Smooth muscle cell of the brain vasculature (primary cell): ENCODE data around the gene UBE2QL1.

ENCODE experiments used
- DNase-seq: peaks from one replicate; pipeline ENCODE4 v3.0.0-alpha.2; 2012; ENCODE audit warnings: low read depth, low spot score

The UBE2QL1 gene

GRCh38 chr5:6448622-6449464 is at the start of gene UBE2QL1:
Gene UBE2QL1, plus strand, starts transcription at chr5:6448859. Its CDS starts 35 bp downstream, at chr5:6448894.
- DNase-seq: no peak

DNA sequence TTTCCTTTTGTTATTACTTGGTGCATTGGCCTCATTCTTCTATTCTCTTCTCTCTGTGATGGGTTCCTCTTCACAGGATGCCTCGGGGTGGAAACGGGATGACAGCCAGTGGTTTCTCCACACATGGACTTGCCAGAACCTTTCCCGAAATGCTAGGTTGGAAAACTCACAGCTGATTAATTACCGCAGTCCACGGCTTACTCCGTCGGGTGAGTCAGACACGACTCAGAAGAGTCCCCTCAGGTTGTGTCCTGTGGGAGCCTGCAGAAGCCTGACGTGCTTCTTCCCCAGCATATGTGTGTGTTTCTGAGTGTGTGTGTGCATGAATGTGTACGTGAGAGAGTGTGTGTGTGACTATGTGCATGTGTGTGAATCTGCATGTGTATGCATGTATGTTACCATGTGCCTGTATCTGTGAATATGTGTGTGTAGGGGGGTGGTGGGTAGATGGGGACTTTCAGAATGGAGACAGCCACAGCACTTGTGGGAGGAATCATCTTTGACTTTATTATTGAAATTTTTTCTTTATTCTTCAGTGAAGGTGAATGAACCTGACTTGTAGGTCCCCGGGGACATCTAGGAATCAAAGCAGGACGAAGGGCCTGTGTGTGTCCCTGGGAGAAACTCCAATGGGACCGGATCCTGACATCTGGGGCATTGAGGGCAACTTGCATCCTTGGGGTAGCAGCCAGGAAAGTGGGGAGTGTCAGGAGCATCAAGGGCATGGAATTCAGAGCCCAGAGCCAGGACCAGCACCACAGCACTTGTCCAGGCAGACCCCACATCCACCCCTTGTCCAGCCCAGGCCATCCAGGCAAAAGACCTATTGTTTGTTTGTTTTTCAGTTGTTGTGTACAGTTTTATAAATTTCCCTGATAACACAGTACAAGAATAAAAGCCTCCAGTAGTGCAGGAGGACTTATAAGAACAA is 48.4 kb upstream of the UBE2QL1 start:
- DNase-seq: no peak

DNA sequence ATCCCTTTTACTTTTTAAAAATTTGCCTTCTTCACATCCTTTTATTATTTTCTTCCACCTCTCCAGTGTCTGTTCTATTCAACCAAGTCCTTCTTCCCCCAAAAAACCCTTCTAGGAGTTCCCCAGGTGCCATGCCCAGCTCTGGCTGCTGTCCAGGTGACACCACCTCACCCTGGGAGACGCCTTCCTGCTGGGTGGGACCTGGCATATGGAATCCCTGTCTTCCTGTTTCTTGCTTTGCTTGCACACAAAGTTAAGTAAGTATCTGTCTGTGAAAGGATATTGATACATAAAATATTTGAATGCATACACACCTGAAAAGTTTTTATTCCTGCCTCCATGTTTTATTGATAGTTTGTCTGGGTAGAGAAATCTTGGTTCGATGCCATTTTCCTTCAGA is 47.2 kb upstream of the UBE2QL1 start:
- no peak for DNase-seq

GRCh38 chr5:6402939-6403338 is 45.7 kb upstream of the UBE2QL1 start:
- DNase-seq: no peak

- no peak for DNase-seq
These were observed 45.2 kb upstream of the UBE2QL1 start for GRCh38 chr5:6403416-6403815.

DNA sequence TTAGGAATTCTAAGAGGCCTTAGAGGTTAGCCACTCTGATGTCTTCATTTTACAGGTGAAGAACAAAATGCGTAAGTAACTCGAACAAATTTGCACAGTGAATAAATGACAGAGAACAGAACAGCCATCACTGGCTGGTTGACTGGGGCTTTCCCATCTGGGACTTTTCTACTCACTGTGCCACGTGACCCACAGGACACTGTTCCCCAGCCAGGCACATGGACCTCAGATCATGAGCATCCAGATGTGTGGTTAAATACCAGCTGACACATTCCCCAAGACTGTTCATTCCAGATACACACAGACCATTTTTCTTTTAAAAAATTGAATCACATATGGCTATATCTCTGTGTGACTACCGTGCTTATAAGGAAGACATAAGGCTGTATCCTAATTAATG is 44.5 kb upstream of the UBE2QL1 start:
- no peak for DNase-seq

GRCh38 chr5:6405591-6405990 is 43.1 kb upstream of the UBE2QL1 start:
- no peak for DNase-seq

DNA sequence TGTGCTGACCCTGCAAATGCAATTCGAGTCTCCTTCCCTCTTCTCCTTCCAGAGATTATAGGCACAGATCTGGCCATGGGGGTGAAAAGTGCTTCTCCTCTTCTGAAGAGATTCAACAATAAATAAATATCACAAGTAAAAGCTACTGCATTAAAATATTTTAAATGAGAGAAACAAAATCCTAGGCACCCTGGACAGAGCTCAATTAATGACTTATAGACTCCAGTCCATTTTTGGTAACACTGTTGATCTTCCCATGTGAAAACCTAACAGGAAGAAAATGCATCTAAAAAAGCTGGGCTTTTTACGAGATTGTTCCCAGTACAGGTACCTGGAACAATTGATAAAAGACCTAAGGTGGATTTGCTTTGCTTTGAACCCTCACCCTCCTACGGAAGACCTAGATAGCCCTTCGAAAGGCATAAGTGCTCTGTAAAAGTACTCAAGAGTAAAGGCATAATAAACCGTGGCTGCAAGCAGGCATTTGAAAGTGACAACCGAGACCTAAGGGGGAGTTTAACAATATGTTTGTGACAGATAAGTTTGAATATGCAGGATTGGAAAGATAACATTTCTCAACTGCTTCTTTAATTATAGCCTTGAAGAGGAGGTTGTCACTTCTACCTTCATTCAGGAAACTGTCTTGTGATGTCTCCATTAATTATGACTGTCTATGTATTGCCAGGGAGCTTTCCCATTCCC is 41.0 kb upstream of the UBE2QL1 start:
- no peak for DNase-seq

GRCh38 chr5:6408260-6408596 is 40.4 kb upstream of the UBE2QL1 start:
- DNase-seq: no peak

GRCh38 chr5:6408627-6409446 is 39.8 kb upstream of the UBE2QL1 start:
- DNase-seq: no peak

- DNase-seq: no peak
These were observed 38.2 kb upstream of the UBE2QL1 start for GRCh38 chr5:6410421-6410820.

DNA sequence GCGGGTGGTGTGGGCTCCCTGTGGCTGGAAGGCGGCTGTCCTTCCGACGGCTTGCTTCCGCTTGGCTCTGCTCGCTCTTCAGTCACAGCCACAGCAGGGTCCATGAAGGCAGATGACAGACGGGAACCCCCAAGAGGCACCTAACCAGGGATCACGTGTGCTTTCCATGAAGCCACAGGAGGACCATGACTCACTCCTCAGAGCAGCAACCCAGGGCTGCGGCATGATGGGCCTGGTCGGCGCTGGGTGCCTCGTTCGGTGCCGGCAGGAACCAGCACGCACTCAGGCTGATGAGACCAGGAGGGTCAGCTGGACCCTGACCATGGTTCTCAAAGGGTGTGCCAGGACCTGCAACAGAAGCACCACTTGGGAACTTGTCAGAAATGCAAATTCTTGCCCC is 37.5 kb upstream of the UBE2QL1 start:
- no peak for DNase-seq

DNA sequence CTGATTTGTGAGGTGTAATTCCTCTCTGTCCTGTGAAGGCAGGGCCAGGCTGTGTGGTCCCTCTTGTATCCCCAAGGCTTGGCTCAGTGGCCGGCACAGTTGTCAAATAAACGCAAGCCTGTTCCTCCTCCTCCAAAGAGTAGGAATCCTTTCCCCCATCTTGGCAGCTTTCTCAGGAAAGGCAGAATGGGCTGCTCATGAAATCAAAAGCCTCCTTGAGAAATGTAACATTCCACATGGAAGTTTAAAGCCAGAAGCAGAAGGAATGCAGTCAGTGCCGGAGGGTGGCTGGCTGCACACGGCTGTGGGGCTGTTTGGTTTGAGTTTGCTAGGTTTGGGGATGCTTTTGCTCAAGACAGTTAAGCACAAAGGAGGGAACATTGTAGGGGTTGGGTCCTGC is 35.8 kb upstream of the UBE2QL1 start:
- no peak for DNase-seq

DNA sequence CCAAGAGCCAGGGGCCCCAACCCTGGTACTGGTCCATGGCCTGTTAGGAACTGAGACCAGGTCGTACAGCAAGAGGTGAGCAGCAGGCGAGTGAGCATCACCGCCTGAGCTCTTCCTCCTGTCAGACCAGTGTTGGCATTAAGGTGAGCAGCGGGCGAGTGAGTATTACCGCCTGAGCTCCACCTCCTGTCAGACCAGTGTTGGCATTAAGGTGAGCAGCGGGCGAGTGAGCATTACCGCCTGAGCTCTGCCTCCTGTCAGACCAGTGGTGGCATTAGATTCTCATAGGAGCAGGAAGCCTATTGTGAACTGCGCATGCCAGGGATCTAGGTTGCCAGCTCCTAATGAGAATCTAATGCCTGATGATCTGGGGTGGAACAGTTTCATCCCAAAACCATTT is 31.0 kb upstream of the UBE2QL1 start:
- no peak for DNase-seq

GRCh38 chr5:6418679-6419276 is 29.9 kb upstream of the UBE2QL1 start:
- no peak for DNase-seq

- DNase-seq: no peak
These were observed 29.3 kb upstream of the UBE2QL1 start for GRCh38 chr5:6419340-6419852.

DNA sequence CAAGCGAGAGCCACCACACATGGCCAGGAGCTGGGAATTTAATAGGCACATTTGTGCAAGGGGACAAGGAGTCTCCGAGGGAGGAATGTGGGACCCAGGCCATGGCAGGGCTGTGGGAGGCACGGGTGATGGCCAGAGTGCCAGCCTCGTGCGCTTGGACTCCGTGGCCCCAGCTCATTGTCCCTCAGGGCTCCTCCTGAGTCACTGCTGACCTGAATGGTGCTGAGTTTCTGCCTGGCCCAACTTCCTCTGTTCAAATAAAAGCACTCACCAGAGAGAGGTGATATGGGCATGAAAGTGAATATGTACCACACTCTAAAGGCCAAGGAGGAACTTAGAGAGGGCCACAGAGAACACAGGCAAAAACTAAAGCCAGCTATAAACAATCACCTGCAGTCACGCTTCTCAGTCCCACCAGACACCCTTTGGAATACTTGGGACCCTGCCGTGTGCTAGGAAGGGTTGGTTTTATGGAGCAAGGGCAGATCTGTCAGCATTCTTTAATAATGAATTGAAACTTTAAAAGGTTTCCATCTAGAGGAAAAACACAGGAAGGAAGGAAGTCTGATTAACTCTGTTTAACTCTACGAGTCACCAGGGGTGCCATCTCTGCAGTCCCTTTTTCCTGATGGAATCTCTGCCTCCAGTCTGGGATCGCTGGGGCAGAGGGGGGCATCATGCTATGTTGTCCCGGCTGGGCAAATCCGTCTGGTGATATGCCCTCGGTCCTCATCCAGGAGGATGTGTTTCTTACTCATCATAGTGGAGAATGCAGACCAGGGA is 25.1 kb upstream of the UBE2QL1 start:
- DNase-seq: no peak

DNA sequence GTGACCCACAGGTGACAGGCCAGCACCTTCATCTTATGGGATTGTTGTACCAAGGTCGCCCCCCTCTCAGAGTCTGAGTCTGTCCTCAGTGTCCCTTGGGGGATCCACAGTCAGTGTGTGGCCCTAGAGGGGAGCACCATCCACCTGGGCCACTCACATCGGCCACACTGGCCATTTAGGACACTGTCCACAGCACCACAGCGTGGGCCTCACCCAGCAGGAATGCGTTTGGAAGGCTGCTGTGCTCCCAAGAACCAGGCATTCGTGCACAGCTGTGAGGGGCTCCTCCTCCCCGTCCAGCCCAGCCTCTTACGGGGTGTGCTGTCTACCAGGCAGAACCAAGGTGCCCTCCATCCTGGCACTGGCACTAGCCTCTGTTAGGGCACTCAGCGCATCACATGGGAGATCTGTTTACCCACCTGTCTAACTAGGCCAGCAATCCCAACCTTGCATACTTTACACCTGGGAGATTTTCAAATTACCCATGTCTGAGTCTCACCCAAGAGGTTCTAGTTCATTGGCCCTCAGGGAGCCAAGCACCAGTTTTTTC is 24.5 kb upstream of the UBE2QL1 start:
- DNase-seq: no peak

DNA sequence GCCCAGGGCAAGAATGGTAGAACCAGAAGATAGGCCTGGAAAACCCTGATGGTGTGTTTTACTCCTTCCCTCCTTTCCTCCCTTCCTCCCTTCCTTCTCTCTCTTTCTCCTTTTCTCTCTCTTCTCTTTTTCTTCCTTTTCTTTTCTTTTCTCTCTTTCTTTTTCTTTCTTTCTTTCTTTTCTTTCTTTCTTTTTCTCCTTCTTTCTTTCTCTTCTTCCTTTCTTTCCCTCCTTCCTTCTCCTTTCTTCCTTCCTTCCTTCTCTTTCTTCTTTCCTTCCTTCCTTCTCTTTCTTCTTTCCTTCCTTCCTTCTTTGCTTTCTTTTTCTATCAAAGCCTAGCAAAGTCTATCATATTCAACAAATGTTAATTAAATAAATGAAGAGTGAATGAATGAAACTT is 24.0 kb upstream of the UBE2QL1 start:
- DNase-seq: no peak

GRCh38 chr5:6427694-6428093 is 21.0 kb upstream of the UBE2QL1 start:
- no peak for DNase-seq
